ENCODE measurements around the gene ISYNA1.

Gene ISYNA1

DNA sequence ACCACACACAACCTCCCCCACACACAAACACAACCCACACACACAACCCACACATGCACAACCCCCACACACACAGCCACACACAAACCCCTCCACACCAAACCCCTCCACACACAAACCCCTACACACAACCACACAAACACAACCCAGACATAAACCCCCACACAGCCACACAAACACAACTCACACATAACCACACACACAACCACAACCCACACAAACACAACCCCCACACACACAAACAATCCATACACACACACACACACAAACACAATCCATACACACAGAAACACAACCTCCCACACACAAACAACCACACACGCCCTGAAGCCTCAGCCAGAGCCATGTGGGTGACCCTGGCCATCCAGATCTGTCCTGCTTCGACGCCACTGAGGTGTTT lies 30.0 kb upstream of the ISYNA1 start:
- DNase-seq (ENCODE audit: low spot score) = no peak

DNA sequence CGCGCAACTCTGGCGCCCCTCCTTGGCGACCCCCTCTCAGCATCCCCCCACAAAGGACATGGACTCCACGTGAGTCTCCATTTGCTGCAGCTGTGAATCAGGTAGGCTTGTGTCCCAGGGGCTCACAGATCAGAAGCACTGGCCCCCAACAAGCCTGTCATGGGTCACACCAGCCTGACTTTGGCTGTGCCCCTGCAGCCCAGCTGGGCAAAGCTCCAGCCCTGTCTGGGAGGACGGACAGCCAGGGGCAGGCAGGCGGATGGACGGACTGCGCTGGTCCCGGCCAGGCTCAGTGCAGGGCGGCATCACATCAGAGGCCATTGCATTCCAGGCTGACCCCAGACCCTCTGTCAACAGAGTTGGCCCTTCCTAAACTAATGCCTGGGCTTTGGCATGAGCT lies 28.4 kb upstream of the ISYNA1 start:
- DNase-seq (ENCODE audit: low spot score) = no peak

DNA sequence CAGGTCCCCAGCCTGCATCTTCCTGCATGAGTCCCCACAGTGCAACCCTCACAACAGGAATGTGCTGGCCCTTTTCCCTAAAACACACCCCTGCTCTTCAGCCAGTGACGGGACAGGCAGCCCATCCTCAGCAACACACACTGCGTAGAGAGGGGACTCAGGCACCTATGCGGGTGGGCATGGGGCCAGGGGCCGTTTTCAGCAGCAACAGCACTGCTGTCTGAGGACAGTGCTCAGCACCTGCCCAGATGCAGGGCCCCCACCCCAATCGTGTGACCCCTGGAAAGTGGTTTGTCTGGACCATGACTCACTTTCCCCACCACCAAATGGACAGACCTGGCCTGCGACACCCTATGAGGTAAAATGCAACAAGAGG lies 28.0 kb upstream of the ISYNA1 start:
- DNase-seq (ENCODE audit: low spot score) = no peak

DNA sequence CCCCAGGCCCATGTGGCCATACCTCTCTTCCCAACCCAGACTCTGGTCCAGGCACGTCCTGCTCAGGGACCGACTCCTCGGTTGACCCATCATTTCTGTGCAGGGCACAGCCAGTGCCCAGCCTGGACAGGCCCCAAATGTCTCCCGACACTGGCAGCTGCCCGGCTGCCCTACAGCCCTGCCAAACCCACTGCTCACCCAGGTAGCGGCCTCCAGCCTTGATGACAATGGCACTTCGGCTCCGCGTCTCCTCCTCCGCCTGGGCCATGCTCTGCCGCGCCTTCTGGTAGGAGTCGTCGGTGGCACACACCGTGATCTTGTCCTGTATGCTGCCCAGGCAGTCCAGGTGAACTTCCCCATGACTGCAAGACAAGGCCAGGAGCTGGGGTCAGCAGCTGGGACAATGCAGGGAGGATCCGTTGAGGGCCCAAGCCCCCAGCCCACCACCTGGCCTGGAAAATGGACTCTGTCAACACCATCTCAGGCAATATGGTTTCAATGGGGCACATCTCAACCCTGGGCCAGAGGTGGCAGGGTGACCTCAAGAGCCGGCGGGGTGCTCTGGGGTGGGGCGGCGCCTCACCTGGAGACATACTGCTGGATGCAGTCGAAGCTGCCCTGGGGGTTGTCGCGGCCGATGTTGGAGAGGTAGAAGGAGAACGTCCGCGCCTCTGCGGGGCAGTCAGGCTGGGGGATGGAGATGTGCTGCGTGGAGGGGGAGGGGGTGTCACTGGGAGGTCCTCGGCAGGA lies 27.5 kb upstream of the ISYNA1 start:
- DNase-seq (ENCODE audit: low spot score) = no peak

DNA sequence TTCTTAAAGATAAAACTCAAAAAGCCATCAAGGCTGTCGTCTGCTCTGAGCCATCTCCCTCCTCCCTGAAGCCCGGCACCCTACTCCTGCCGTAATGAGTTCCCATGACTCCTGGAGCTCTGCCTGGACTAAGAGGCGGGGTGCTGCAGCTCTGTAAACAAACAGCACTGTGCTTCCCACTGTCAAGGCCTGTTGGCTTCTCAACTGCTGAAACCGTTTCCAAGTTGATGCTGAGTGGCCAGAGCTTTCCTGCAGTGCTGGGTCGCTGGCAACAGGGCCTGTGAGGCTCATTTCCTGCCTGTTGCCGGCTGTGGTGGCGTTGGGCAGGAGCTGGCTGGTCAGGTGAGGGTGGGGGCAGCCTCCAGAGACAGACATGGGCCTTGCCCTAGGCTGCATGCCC lies 26.7 kb upstream of the ISYNA1 start:
- DNase-seq (ENCODE audit: low spot score) = no peak

DNA sequence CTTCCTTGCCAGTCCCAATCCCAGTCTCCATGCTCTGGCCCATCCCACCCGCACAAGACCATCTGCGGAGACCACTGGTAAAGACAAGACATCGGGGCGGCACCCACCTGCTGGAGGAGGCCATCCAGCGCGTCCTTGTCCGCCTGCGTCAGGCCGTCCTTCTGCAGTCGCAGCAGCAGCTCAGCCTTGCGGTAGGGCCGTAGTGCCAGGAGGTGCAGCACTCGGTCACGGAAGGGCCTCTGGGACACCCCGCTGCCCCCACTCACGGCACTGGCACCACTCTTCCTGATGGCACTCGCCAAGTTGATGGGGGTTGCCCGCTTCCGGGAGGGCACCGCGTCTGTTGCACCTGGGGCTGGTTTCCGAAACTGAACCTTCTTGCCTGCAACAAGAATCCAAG lies 23.5 kb upstream of the ISYNA1 start:
- no peak for DNase-seq (ENCODE audit: low spot score)

DNA sequence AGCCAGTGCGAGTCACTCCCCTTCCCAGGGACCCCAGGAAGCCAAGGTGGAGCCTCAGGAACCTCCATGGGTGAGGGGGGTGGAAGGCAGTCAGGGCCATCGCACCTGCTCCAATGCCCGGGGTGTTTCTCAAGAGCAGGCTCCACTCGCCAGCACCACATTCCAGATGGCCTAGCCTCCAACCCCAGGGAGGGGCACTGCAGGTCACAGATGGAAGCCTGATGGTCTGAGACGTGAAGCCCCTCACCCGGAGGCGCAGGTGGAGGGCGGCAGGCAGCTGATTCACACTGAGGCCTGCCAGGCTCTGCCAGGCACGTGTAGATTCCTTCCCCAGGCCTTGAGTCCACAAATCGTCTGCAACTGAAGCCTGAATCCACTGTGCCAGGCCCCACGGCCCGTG lies 23.0 kb upstream of the ISYNA1 start:
- DNase-seq (ENCODE audit: low spot score) = no peak

DNA sequence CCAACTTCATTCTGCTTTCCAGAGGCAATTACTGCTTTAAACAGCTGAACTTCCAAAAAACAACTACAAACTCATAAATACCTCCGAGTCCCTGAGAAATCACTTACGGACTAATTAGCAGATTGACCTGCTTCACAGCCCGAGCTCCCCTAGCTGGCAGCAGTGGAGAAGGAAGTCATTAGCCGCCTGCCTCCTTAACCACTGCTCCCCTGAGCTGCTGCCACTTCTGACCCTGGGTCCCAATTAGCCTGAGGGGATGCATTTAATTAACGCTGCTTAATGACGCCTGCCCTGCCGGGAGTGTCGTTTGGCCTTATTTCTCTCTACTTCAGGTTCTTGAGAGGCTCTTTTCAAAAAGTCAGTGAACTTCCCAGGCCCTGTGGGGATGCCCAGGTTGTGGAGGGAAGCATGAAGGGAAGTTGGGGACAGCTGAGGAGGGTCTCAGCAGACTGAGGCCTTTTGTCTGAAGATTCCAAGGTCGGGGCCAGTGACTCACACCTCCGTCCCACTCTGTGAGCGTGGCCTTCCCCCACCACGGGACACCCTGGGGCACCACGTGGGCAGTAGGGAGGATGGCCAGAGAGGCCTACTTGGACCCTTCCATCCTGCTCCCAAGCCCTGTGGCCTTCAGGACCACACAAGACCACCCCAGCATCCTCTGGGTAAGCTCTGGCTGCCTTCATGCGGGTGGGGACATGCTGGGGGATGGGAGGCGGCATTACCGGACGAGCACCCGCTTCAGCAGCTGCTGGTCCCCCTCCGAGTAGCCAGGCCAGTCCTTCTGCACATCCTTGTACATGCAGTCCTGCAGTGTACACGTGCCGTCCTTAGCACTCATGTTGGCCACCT lies 19.8 kb upstream of the ISYNA1 start:
- no peak for DNase-seq (ENCODE audit: low spot score)

DNA sequence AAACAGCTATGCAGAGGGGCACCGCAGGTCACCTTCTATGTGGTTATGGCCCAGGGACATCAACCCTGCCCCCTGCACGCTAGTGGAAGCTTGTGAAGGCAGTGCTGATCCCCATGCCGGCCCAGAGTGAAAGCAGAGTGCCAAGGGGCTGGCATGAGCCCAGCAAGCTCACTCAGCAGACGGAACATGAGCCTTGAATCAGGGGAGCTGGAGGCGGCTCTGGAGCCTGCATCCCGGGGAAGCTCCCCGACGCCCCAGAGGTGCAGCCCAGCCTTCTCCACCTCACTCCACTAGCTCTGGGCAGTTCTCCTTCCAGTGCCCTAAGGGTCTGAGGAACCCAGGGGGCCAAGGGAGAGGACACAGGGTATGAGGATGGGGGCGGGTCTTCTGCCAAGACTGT lies 19.0 kb upstream of the ISYNA1 start:
- DNase-seq (ENCODE audit: low spot score) = no peak

DNA sequence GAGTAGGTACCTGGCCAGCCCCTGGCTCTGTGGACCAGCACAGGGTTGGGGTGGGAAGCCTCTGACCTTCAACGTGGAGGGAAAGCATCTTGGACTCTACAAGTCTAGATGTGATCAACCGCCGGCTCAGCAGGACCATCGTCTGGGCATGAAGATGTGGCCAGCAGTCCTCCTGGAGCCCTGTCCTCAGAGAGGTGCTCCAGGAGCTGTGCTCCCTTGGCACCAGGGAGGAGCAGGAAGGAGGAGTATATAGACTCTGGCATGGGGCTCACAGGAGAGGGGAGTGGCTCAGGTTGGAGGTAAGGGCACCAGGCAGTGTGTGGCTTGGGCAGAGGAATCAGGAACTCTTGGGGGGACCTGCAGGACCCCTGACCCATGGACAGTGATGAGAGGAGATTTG lies 18.3 kb upstream of the ISYNA1 start:
- no peak for DNase-seq (ENCODE audit: low spot score)

DNA sequence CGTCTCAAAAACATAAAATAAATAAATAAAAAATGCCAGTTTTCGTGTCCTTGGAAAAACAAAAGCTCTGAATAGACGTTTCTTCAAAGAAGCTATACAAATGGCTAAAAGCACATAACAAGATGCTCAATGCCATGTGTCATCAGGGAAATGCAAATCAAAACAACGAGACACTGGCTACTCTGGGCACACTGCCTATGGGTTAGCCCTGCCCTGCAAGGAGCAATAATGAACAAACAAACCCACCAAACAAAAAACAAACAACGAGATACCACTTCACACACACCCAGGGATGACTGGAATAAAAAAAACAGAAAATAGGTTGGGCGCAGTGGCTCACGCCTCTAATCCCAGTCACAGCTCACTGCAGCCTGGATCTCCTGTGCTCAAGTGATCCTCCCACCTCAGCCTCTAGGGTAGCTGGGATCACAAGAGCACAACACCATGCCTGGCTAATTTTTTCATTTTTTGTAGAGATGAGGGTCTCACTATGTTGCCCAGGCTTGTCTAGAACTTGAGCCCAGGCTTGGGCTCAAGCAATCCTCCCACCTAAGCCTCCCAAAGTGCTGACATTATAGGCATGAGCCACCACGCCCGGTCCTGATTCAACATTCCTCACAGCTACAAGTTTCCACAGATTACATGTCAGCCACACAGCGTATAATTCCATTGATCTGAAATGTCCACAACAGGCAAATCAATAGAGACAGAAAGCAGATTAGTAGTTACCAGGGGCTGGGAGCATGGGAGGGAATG lies 15.5 kb upstream of the ISYNA1 start:
- no peak for DNase-seq (ENCODE audit: low spot score)

DNA sequence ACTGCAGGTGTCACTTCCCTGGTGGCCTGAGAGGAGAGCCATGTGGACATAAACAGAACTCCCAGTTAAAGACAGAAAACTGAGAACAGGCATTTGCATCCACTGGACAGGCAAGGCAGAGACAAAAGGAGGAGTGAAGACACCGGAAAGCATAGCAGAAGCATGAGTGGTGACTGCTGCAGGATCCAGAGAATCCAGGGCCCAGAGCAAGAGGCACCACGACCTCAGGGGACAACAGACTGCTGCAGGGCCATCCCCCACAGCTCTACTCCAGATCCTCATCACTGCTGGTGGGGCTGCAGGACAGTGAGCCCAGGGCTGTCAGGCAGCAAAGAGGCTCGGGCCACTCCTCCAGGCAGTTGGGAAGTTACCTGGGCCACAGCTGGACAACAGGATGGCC lies 14.5 kb upstream of the ISYNA1 start:
- DNase-seq (ENCODE audit: low spot score) = no peak

DNA sequence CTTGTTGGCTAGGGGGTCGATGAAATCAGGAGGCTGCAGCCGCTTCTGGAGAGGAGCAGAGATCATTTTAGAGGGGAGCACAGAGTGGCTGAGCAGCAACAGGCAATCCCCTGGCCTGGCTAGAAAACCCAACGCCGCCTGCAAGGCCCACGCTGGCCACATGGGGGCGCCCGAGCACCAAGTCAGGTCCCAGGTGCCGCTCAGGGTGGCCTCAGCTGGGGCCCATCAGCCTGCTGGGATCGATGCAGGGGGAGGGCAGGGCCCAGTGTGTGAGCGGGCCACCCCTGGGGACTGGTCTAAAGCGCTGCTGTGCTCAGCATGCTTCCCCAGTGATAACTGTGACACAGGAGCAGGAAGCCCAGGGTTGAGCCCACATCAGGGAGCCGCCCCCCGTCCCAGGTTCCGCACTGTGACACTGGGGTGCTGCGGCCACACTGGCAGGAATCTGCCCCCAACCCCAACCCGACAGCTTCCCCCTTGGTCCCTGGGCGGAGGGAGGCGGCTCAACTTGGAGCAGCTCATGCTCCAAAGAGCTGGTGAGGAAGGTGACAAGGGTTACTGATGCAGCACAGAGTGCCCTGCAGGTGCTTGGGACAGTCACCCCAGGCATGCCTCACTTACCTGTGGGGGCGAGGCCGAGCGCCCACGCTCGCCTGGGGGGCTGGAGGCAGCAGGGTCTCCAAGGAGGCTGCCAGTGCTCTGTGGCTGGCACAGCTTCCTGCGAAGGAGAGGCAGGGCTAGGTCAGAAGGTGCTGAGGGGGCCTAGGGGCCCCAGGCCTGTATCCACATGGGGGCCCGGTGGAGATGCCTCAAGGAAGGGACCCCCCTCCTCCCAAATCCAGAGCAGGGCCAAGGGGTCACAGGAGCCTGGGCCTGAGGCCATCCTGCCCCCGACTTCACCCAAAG lies 13.3 kb upstream of the ISYNA1 start:
- DNase-seq (ENCODE audit: low spot score) = peak; percentile 75

DNA sequence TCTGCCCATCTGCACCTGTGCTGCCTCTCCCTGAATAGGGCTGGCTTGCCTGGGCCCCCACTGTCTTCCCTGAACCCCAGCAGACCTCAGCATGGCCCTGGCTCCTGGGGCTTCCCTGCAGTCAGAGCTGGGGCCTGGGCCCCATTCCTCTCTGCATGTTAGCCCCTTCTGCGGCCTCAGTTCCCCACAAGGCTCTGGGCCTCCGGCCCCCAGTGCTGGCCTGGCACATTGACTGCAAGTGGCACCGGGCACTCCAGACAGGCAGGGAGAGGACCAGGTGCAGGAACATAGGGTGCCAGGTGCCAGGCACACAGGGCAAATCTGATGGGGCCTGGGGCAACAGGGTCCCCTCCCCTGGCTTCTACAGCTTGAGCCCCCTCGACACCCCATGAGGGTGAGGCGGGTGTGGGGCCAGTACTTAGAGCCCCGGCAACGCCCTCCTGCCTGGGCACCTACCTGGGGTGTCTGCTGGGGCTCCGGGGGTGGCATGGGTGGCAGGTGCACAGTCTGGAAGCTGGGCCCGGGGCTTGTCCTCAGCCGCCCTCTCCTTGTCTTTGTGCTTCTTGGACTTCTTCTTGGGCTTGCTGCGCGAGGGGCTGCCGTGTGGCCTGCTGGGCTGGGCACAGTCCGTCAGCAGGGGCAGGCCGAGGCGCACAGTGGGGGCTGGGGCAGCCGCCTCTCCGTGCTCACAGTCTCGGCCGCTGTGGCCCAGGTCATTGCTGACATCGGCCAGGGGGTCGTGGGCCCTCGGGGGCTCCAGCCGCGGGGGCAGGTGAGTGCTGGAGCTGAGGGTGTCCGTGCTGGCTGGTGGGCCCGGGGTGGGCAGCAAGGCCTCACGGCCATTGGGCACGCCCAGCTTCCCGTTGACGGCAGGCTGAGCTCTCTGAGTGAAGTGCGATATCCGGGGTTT lies 12.3 kb upstream of the ISYNA1 start:
- DNase-seq (ENCODE audit: low spot score) = no peak

DNA sequence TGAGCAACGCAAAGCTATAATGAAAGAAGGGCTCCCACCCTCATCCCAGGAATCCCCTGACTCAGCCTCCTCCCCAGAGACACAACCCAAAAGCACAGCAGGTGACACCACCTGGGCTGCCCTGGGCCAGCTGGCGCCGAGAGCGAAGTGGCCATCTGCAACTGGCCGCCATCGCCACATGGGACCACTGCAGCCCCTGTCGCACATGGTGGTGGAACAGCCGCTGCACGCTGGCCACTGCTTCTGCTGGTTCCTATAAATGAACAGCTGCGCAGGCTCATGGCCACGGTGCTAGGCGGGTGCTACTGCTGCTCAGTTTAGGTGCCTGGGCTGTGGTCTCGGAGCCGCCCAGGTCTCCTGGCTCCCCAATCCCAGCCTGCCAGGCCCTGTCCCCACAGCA lies 11.6 kb upstream of the ISYNA1 start:
- no peak for DNase-seq (ENCODE audit: low spot score)

DNA sequence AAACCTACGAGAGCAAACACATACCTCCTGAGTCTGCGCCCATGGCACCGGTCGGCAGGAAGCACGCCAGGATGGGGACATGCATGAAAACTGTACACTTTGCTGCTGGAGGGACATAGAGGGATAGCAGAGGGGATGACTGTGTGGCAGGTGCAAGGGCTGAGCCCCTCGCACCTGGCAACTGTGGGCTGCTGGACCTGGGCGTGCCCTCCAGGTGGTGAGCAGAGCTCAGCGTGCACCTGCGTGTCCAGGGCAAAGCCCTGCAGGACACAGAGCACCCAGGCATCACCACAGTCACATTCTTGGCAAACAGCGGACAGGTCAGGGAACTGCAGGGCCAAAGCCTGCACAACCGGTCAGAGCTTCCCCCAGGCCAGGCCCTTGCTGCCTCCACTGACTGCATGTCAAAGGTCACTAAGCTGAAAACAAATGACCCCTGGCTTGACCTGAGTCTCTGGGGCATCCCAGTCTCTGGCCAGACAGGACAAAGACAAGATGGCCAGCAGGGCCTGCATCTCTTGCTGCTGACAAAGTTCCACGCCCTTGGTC lies 9.0 kb upstream of the ISYNA1 start:
- no peak for DNase-seq (ENCODE audit: low spot score)

DNA sequence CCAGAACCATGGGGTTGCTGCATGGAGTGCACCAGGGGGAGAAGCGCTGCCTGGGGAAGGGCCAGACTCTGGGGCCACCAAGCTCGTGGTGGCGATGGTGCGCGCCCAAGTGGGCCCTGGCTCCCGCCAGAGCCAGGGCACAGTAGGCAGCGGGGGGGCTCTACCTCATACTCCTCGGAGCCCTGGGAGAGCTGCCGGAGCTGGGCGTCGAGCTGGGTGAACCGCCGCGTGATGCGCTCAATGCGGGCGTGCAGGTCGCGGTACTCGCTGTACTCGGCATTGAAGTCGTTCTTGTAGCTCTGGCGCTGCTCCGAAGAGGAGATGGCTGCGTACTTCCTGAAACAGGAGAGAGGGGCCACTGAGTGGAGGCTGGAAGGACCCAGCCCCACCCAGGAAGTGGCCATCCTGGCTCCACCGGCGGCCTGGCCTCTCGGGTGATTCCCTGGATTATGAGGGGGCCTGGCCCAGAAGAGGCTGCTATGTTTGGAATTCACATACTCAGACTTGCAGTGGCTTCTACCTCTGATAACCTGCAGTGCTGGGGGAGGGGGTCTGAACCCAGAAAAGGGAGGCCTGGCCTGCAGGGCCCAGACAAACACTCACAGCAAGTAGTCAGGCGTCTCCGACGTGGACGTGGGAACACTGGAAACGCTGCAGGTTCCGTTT lies 8.3 kb upstream of the ISYNA1 start:
- no peak for DNase-seq (ENCODE audit: low spot score)

DNA sequence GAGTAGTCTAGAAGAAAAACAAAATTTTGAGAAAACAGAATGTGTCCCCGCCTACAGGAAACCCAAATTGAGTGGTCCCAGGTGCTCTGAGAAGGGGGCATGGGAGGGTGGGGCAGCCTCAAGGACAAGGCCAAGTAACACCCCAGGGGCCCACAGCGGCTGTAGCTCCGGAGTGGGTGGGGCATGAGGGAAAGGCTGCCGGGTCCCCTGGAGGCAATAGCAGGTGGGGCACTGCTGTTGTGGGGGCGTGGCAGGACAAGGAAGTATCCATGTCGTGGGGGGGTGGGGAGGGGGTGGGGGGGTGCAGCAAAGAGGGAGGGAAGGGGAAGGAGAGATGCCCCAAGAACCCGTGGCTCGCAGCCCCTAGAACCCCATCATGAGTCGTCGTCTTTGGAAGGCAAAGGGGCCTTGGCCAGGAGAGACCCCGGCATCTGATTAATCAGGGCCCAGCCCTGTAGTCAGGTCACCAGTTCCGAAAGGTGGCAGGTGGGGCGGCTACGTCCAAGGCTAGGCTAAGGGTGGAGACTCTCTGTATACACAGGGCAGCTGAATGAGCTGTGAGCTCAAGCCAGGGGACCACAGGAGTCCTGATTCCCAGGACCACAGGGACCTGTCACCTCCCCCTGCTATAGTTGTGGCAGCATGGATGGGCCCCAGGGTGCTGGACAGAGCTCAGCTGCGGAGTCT lies 7.5 kb upstream of the ISYNA1 start:
- no peak for DNase-seq (ENCODE audit: low spot score)

DNA sequence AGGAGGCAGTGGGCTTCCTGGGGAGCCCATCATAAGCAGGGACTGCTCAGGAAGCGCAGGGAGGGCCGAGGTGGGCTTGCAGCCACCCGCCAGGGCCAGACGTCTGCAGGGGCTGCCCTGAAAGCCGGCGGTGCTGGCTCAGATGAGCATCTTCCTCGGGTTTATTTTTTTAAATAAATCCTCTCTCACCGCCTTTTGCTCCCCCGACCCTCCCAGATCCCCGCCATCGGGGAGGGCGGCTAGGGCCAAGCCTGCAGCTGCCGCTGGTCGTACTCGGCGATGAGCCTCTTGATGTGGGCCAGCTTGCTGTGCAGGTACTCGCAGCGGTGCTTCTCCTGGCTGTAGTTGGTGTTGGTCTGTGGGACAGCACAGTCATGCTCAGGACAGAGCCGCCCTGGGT lies 6.6 kb upstream of the ISYNA1 start:
- DNase-seq (ENCODE audit: low spot score) = no peak
